OCI-LY3 (cell line): ENCODE data around the gene NEUROG1.

ENCODE experiments used
- CTCF ChIP-seq: fragments of 200-600, 300-600 bp; sonication (generic); IDR thresholded peaks from 2 replicates; pipeline ENCODE4 v1.5.1; 2014; ENCODE audit warnings: antibody characterized with exemption, low read length, low read depth
- EZH2phosphoT487 ChIP-seq: fragments of 200-600 bp; shearing (Covaris generic); IDR thresholded peaks from 2 replicates; pipeline ENCODE4 v1.6.1; 2018; ENCODE audit warnings: antibody characterized with exemption, mixed run types, low read depth

GRCh38 chr5:135576075-135576599 is 40.4 kb upstream of the NEUROG1 start:
- TF ChIP-seq CTCF (no peak), EZH2phosphoT487 (no peak)
